AG09319 (cell line): Measurements from ENCODE around the gene KIF1B.

Source experiments
- DNase-seq: peaks from one replicate; pipeline ENCODE4 v3.0.0-alpha.2; 2010; ENCODE audit warnings: low read depth; ENCODE audit errors: extremely low read depth
- CTCF ChIP-seq: IDR thresholded peaks from 2 replicates; pipeline ENCODE4 v1.5.1; 2011; ENCODE audit warnings: low read depth, mild to moderate bottlenecking, inconsistent platforms, low read length, moderate library complexity

The KIF1B gene

DNA sequence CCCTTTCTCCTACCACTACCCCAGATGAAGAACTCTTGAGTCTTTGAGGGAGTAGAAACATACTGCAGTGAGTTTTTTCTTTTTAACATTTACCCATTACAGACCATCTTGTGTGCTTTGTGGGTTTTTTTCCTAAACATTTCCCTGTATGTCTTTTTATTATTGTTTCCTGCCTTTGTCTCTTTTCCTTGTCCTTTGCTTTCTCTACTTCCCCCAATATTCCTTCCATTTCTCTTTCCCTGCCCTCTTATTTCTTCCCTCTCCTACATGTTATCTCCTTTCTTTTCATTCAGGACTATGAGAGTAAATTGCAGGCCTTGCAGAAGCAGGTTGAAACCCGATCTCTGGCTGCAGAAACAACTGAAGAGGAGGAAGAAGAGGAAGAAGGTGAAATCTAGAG, 109.4 kb downstream of the KIF1B start:
- TF ChIP-seq CTCF, result no peak
- DNase-seq, result no peak

DNA sequence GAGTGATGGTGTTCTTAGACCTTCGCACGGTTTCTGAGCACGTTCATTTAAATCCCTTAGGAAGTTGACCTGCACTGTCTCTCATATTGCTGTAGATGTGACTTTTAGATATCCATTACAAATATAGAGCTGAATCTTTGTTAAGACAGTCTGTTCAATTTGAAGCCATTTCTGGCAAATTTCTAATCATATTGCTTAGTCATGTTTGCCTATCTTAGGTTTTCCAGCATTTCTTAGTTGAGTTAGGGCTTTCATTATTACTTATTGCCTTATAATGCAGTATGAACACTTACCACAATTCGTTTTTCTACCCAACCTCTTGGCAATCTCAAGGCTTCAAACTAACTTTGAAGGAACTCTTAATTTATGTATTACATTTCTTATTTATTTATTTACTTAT, 110.0 kb downstream of the KIF1B start:
- DNase-seq, result no peak
- TF ChIP-seq CTCF, result no peak

DNA sequence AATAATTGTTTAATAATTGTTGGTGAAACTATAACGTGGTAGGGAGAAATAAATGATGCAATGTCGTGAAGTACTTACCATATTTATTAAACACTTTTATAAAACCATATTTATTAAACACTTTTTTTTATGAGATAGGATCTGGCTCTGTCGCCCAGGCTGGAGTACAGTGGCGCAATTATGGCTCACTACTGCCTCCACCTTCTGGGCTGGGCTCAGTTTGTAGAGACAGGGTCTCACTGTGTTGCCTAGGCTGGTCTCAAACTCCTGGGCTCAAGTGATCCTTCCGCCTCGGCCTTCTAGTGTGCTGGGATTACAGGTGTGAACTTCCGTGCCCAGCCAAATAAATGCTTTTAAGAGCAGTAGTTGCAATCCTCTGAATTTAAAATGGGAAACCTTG, 112.5 kb downstream of the KIF1B start:
- DNase-seq, result no peak
- TF ChIP-seq CTCF, result no peak

GRCh38 chr1:10324627-10325026, 114.3 kb downstream of the KIF1B start:
- DNase-seq, result no peak
- TF ChIP-seq CTCF, result no peak

DNA sequence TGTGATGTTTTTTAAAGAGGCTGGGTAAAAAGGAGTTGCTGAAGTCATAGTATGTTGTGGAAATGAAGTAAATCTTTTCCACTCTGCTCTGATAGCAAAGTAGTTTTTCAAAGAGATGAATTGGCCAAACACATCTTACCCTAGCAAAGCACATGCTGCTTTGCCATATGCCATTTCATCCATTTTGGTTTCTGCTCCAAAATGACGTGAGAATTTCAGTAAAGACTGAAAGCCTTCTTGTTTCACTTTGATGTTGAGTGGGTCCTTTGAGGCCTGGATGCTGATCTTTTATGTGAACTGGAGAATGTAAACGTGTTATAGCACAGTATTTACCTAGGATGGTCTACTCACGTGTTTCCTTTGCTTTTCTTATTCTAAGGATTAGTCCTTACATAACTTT, 115.2 kb downstream of the KIF1B start:
- no peak for TF ChIP-seq CTCF
- DNase-seq, result no peak

- no peak for TF ChIP-seq CTCF
- DNase-seq, result no peak
Observed at GRCh38 chr1:10326251-10326650, 115.9 kb downstream of the KIF1B start.

DNA sequence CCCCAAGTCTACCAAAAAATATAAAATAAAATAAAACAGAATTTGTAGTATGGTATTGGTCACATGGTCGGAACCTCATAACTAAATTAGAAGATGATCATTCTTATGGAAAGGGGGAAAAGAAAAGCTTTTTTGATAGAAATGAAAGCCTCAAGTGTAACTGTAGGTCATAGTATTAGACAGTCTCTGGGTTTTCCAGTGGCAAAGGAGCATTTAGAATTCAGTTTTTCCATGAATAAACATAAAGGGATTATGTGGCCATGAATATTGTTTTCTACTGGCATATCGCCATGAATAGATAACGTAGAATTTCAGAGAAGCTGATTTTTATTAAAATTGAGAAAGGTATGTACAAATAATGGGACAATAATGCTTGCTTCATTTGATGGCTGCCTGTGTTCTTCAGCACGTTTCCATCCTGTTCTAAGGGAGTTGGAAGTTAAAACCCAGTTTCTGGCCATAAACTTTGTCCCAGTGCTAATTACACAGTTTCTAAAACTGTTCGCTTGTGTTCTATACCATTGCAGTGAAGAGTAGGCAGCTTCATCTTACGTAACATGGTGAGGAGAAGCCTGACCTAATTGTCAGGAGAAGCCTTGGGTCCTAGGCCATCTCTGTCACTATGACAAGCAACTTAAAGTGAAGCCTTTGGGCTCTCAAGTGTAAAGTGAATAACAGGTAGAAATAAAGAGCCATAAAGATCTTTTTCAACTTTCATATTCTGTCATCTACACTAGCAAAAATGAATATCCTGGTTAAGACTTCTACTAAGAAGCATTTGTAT, 118.0 kb downstream of the KIF1B start:
- TF ChIP-seq CTCF, result no peak
- no peak for DNase-seq
